ENCODE measurements around the gene TMEM25.

The TMEM25 gene

GRCh38 chr11:118522571-118523072 lies 8.4 kb upstream of the TMEM25 start (continued):
- TF ChIP-seq ZNF169 (tag by site-specific recombination; IDR thresholded peaks at IDR 0.05) (no peak), TCF7L2 (IDR thresholded peaks at IDR 0.05; ENCODE audit: borderline replicate concordance, low read depth, low read length) (no peak), ZNF704 (tag by site-specific recombination; IDR thresholded peaks at IDR 0.05) (no peak), ZNF571 (tag by site-specific recombination; IDR thresholded peaks at IDR 0.05) (no peak), ZNF555 (tag by site-specific recombination; conservative IDR thresholded peaks at IDR 0.05) (no peak), ZBTB11 (tag by site-specific recombination; conservative IDR thresholded peaks at IDR 0.05; ENCODE audit: low read depth) (no peak), ZNF837 (tag by site-specific recombination; IDR thresholded peaks at IDR 0.05) (no peak), ZSCAN4 (tag by site-specific recombination; IDR thresholded peaks at IDR 0.05) (no peak), ZNF146 (tag by site-specific recombination; IDR thresholded peaks at IDR 0.05) (no peak), KLF8 (tag by site-specific recombination; IDR thresholded peaks at IDR 0.05) (no peak), ZSCAN18 (tag by site-specific recombination; IDR thresholded peaks at IDR 0.05) (no peak), ZNF558 (tag by site-specific recombination; IDR thresholded peaks at IDR 0.05) (no peak), ZNF398 (tag by site-specific recombination; IDR thresholded peaks at IDR 0.05) (no peak), ZBTB1 (tag by site-specific recombination; IDR thresholded peaks at IDR 0.05) (no peak), ZNF221 (tag by site-specific recombination; IDR thresholded peaks at IDR 0.05; ENCODE audit: borderline replicate concordance) (no peak), WT1 (tag by site-specific recombination; IDR thresholded peaks at IDR 0.05) (peak; percentile 48; the same call in 1 of the 2 replicates), GLIS1 (tag by site-specific recombination; IDR thresholded peaks at IDR 0.05) (peak; percentile 24; the same call in 1 of the 2 replicates), HOXA7 (CRISPR knock-in tag; IDR thresholded peaks at IDR 0.05; ENCODE audit: borderline replicate concordance) (no peak), SALL2 (tag by site-specific recombination; IDR thresholded peaks at IDR 0.05; ENCODE audit: borderline replicate concordance) (no peak), PBX3 (CRISPR knock-in tag; IDR thresholded peaks at IDR 0.05) (no peak), ZBTB21 (tag by site-specific recombination; IDR thresholded peaks at IDR 0.05) (no peak), ZXDB (tag by site-specific recombination; IDR thresholded peaks at IDR 0.05) (no peak), ZFHX2 (tag by site-specific recombination; conservative IDR thresholded peaks at IDR 0.05) (peak; percentile 86), ZNF548 (tag by site-specific recombination; IDR thresholded peaks at IDR 0.05) (no peak), ZNF549 (tag by site-specific recombination; IDR thresholded peaks at IDR 0.05) (no peak), EGR2 (tag by site-specific recombination; IDR thresholded peaks at IDR 0.05; ENCODE audit: low read depth) (peak; percentile 87), ZSCAN5A (tag by site-specific recombination; IDR thresholded peaks at IDR 0.05) (no peak), ZNF654 (tag by site-specific recombination; IDR thresholded peaks at IDR 0.05; ENCODE audit: low read depth) (peak; percentile 23)

Data from HEK293 (cell line).